HG02610 (cell line): Measurements from ENCODE around the gene SPATA2.
"Not testable (repeated sequence)": the region's sequence is repeated elsewhere in the genome, so short reads cannot be mapped to it uniquely, and the experiment has no call there.

Experiments
- ATAC-seq: cut with Tn5 transposase; IDR thresholded peaks from one replicate; pipeline ENCODE4 v1.9.1; 2021; ENCODE audit warnings: mild to moderate bottlenecking, moderate library complexity; ENCODE audit not compliant: unreplicated experiment

SPATA2 gene

GRCh38 chr20:49863666-49864065 is 51.7 kb downstream of the SPATA2 start:
- ATAC-seq, result no peak

DNA sequence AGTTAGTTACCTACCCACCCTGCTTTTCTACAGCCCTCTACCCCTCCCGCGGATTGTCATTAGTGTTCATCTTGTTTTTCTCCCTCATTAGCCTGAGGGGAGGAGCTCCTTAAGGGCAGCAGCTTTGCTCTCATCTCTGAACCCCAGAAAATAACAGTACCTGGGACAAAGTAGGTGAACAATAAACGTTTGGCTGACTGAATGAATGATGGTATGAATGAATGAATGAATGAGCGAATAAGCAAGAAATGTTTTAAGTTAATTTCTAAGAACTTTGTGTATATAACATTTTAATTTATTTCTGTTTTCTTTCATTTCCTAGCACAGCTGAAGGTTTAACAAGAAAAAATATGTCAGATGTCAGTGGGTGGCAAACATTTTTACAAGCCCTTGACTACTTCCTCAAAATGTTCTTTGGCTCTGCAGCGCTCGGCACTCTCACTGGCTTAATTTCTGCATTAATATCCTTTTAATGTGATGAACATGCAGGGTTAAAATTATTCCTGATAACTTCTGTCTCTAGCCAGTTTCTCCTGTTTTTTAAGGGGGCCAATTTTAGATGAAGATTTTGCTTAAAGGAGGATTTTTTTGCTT is 52.6 kb downstream of the SPATA2 start:
- no peak for ATAC-seq

GRCh38 chr20:49861232-49861631 is 54.1 kb downstream of the SPATA2 start:
- not testable (repeated sequence) for ATAC-seq

GRCh38 chr20:49859807-49860206 is 55.5 kb downstream of the SPATA2 start:
- no peak for ATAC-seq

- ATAC-seq, result no peak
Measured at GRCh38 chr20:49859011-49859410, 56.3 kb downstream of the SPATA2 start.

- ATAC-seq, result no peak
Measured at GRCh38 chr20:49858076-49858585, 57.2 kb downstream of the SPATA2 start.

- no peak for ATAC-seq
Measured at GRCh38 chr20:49856904-49857303, 58.4 kb downstream of the SPATA2 start.

- no peak for ATAC-seq
Measured at GRCh38 chr20:49854190-49854875, 61.0 kb downstream of the SPATA2 start.

DNA sequence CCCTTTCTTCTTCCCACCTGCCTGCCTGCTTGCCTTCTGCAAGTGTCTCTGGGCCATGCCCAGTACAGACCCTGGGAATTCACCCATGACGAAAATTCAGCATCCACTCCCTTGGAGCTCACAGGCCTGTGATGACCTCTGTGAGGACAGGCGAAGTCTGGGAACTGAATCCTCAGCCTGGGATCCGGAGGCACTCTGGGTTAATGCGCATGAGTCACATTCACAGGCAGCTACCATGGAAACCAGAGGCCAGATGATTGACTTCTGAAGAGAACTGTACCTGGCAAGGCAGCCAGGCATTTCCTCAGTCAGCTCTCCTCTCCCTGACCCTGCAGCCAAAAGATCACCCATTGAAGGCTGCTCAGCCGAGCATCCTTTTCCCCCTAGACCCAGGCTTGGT is 61.7 kb downstream of the SPATA2 start:
- no peak for ATAC-seq
